ENCODE results near the gene SLC22A14.
"Not testable (repeated sequence)": the region's sequence is repeated elsewhere in the genome, so short reads cannot be mapped to it uniquely, and the experiment has no call there.

DNA sequence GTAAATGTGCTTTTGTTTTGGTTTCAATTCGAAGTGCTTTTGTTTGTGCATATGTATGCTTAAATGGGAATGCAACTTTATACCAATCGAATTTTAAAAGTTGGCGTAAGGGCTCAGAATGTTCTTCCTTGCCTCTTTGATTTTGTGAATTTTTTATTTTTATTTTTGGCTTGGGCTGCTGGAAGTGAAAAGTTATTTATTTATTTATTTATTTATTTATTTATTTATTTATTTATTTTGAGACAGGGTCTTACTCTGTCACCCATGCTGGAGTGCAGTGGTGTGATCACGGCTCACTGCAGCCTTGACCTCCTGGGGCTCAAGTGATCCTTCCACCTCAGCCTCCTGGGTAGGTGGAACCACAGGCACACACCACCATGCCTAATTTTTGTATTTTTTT, 39.3 kb upstream of the SLC22A14 start:
- not testable (repeated sequence) for TF ChIP-seq POLR2AphosphoS5 (IDR thresholded peaks at IDR 0.05)
- TF ChIP-seq, protein P1, sequence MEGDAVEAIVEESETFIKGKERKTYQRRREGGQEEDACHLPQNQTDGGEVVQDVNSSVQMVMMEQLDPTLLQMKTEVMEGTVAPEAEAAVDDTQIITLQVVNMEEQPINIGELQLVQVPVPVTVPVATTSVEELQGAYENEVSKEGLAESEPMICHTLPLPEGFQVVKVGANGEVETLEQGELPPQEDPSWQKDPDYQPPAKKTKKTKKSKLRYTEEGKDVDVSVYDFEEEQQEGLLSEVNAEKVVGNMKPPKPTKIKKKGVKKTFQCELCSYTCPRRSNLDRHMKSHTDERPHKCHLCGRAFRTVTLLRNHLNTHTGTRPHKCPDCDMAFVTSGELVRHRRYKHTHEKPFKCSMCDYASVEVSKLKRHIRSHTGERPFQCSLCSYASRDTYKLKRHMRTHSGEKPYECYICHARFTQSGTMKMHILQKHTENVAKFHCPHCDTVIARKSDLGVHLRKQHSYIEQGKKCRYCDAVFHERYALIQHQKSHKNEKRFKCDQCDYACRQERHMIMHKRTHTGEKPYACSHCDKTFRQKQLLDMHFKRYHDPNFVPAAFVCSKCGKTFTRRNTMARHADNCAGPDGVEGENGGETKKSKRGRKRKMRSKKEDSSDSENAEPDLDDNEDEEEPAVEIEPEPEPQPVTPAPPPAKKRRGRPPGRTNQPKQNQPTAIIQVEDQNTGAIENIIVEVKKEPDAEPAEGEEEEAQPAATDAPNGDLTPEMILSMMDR (IDR thresholded peaks at IDR 0.05 in 8 of 11, conservative IDR thresholded peaks at IDR 0.05 in 3 of 11), result not testable (repeated sequence)

All from spleen (tissue), 7 donors.